NB4 (cell line): Measurements from ENCODE around the gene PSMD13.

Experiments used
- DNase-seq: peaks from one replicate; pipeline ENCODE4 v3.0.0; 2010; ENCODE audit warnings: low read depth
- H3K4me3 ChIP-seq: one replicate; pipeline ENCODE4 v1.5.1; 2011; ENCODE audit warnings: mild to moderate bottlenecking, low read depth, low read length, moderate library complexity
- CTCF ChIP-seq: IDR thresholded peaks from one replicate; pipeline ENCODE4 v1.5.1; 2012; ENCODE audit warnings: low read depth, low read length
- MAX ChIP-seq: IDR thresholded peaks from 2 replicates; pipeline ENCODE4 v1.6.1; 2011; ENCODE audit warnings: low read depth, low read length
- MYC ChIP-seq: IDR thresholded peaks from 2 replicates; pipeline ENCODE4 v1.6.1; 2011; ENCODE audit warnings: low read depth, low read length
- POLR2A ChIP-seq: IDR thresholded peaks from 2 replicates; pipeline ENCODE4 v1.6.1; 2011; ENCODE audit warnings: mild to moderate bottlenecking; ENCODE audit not compliant: insufficient read length; ENCODE audit errors: extremely low read depth

Gene PSMD13

GRCh38 chr11:211295-211694 lies 25.5 kb upstream of the PSMD13 start:
- TF ChIP-seq MYC (no peak), MAX (no peak), POLR2A (no peak), CTCF (no peak)
- H3K4me3 ChIP-seq = no peak overlapping the region

GRCh38 chr11:211741-212140 lies 25.0 kb upstream of the PSMD13 start:
- DNase-seq = no peak
- H3K4me3 ChIP-seq = no peak overlapping the region
- TF ChIP-seq CTCF (no peak), MAX (no peak), MYC (no peak), POLR2A (no peak)

More at GRCh38 chr11:211295-211694, 25.5 kb upstream of the PSMD13 start:
- no peak for DNase-seq

- no peak for TF ChIP-seq MYC
- no peak for TF ChIP-seq POLR2A
- TF ChIP-seq MAX = no peak
- no peak for TF ChIP-seq CTCF
- DNase-seq = no peak
- H3K4me3 ChIP-seq = no peak overlapping the region
Observed at GRCh38 chr11:212150-213100, 24.4 kb upstream of the PSMD13 start.

GRCh38 chr11:213111-213510 lies 23.7 kb upstream of the PSMD13 start:
- no peak for DNase-seq

GRCh38 chr11:214083-214482 lies 22.7 kb upstream of the PSMD13 start:
- TF ChIP-seq POLR2A (no peak), MAX (no peak), CTCF (no peak), MYC (no peak)
- no peak overlapping the region for H3K4me3 ChIP-seq

More at GRCh38 chr11:213111-213510, 23.7 kb upstream of the PSMD13 start:
- no peak overlapping the region for H3K4me3 ChIP-seq
- TF ChIP-seq MYC (no peak), POLR2A (no peak), CTCF (no peak), MAX (no peak)

More at GRCh38 chr11:214083-214482, 22.7 kb upstream of the PSMD13 start:
- no peak for DNase-seq
